Glutamatergic neuron (in vitro differentiated cells): ENCODE results near the gene EPB41. TPM values are rescaled to one million over a fixed set of nuclear protein-coding genes. Genes with fewer than 3 reads are reported as not detected.

Source experiments
- DNase-seq: peaks from one replicate; pipeline ENCODE4 v3.0.0; 2022
- H3K27ac Mint-ChIP-seq: one replicate; pipeline ENCODE4 v1.8.0; 2020; ENCODE audit warnings: mild to moderate bottlenecking, mixed read lengths, inconsistent platforms; ENCODE audit not compliant: unreplicated experiment
- H3K27me3 Mint-ChIP-seq: one replicate; pipeline ENCODE4 v1.8.0; 2020; ENCODE audit warnings: mild to moderate bottlenecking, moderate library complexity, mixed read lengths, inconsistent platforms; ENCODE audit not compliant: unreplicated experiment
- H3K36me3 Mint-ChIP-seq: one replicate; pipeline ENCODE4 v1.8.0; 2020; ENCODE audit warnings: mild to moderate bottlenecking, mixed read lengths, inconsistent platforms; ENCODE audit not compliant: unreplicated experiment
- H3K4me1 Mint-ChIP-seq: one replicate; pipeline ENCODE4 v1.8.0; 2020; ENCODE audit warnings: mild to moderate bottlenecking, low read depth, mixed read lengths, inconsistent platforms; ENCODE audit not compliant: unreplicated experiment
- H3K4me3 Mint-ChIP-seq: one replicate; pipeline ENCODE4 v1.8.0; 2020; ENCODE audit warnings: mild to moderate bottlenecking, mixed read lengths, inconsistent platforms; ENCODE audit not compliant: unreplicated experiment
- H3K9me3 Mint-ChIP-seq: one replicate; pipeline ENCODE4 v1.8.0; 2020; ENCODE audit warnings: mild to moderate bottlenecking, moderate library complexity, mixed read lengths, inconsistent platforms; ENCODE audit not compliant: unreplicated experiment
- total RNA-seq: library from RNA; stranded (reverse); fragmentation: NEBNext Ultra II Directional; extraction: Animal tissue kit (Norgen Biotek cat#: 25700); gene quantifications from one replicate; pipeline ENCODE4 v1.2.1, GENCODE V29; 2021; ENCODE audit not compliant: unreplicated experiment
- TF ChIP-seq, protein P1 (sequence below): fragments of 200-600 bp; sonication (generic); IDR thresholded peaks from one replicate; pipeline ENCODE4 v1.5.0; 2021; ENCODE audit not compliant: partially characterized antibody, unreplicated experiment

Gene EPB41
- total RNA-seq, 1 donor from 2014 or later = 213 TPM

DNA sequence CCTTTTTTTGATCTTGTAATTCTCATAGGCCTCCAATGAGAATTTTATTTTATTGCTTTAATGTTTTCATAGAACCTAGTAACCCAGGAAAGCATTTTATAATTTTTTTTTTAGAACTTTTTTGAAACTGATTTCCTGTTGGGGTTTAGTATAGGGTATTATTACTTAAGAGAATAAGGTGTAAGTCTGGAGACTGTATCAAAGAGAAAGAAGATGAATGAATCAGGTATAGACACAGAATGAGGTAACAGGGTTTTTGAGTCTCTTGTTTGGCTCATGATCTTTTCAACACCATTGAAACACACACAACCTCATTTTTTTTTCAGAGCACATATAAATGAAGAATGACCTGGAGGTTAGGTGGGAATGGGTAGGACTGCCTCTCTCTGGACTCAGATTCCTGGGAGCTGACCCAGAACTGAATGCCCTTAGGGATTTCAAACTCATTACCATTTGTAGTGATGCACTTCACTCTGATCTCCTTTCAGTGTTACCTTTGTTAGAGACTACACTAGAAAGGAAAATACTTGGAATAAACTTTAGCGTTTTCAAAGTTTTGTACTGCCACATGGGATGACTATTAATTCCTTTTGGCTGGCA, 51.0 kb downstream of the EPB41 start:
- TF ChIP-seq, protein P1, sequence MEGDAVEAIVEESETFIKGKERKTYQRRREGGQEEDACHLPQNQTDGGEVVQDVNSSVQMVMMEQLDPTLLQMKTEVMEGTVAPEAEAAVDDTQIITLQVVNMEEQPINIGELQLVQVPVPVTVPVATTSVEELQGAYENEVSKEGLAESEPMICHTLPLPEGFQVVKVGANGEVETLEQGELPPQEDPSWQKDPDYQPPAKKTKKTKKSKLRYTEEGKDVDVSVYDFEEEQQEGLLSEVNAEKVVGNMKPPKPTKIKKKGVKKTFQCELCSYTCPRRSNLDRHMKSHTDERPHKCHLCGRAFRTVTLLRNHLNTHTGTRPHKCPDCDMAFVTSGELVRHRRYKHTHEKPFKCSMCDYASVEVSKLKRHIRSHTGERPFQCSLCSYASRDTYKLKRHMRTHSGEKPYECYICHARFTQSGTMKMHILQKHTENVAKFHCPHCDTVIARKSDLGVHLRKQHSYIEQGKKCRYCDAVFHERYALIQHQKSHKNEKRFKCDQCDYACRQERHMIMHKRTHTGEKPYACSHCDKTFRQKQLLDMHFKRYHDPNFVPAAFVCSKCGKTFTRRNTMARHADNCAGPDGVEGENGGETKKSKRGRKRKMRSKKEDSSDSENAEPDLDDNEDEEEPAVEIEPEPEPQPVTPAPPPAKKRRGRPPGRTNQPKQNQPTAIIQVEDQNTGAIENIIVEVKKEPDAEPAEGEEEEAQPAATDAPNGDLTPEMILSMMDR = no peak

DNA sequence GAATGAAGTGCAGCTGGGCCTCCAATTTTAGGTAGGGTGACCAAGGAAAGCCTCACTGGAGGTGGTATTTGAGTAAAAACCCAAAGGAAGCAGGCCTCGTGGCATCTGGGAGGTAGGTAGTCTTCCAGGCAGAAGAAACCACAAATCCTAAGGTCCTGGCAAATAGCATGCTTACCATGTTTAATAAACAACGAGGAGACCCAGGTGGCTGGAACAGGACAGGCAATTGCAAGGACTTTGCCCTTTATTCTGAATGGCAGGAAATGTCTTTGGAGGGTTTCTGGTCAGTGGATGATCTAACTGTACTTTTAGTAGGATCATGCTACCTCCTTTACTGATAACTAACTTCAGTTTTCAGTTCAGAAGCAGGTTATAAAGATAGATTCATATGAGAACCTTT, 52.2 kb downstream of the EPB41 start:
- no peak overlapping the region for H3K4me3 Mint-ChIP-seq
- H3K9me3 Mint-ChIP-seq = no peaks in the 10 kb centered on the region
- no peak overlapping the region for H3K27ac Mint-ChIP-seq
- TF ChIP-seq, protein P1 = no peak
- no peaks in the 10 kb centered on the region for H3K36me3 Mint-ChIP-seq
- no peak for DNase-seq
- H3K27me3 Mint-ChIP-seq = no peaks in the 10 kb centered on the region
- H3K4me1 Mint-ChIP-seq = peaks cover 13% of the 10 kb centered on the region

More for the DNA sequence above, 51.0 kb downstream of the EPB41 start:
- H3K9me3 Mint-ChIP-seq = no peaks in the 10 kb centered on the region
- H3K27me3 Mint-ChIP-seq = no peaks in the 10 kb centered on the region
- H3K27ac Mint-ChIP-seq = no peak overlapping the region
- no peak overlapping the region for H3K4me3 Mint-ChIP-seq
- no peak for DNase-seq
- no peaks in the 10 kb centered on the region for H3K36me3 Mint-ChIP-seq
- H3K4me1 Mint-ChIP-seq = peaks cover 11% of the 10 kb centered on the region

DNA sequence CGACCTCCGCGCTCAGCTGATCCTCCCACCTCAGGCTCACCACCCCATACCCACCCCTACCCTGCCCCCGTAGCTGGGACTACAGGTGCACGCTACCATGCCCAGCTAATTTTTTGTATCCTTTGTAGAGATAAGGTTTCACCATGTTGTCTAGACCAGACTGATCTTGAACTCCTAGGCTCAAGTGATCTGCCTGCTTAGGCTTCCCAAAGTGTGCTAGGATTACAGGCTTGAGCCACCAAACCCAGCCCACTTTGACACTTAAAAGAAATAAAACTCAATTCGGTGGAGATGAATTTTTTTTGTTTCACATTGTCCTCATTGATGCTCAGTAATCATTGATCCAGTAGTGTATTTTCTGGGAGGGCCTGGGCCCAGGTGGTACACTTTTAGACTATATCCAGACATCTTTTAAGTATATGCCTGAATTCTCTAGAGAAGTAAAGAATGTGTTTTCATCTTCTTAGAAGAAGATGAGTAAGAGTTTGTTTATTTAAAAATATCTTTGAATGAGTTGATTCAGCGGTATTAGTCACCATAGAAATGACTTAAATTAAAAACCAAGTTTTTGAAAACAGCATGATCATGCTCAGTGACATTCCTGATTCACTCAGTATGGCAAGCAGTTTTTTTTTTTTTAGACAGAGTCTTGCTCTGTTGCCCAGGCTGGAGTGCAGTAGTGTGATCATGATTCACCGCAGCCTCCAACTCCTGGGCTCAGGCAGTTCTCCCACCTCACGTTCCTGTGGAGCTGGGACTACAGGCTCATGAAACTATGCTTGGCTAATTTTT, 57.8 kb downstream of the EPB41 start:
- peaks cover 2% of the 10 kb centered on the region for H3K9me3 Mint-ChIP-seq
- no peaks in the 10 kb centered on the region for H3K27me3 Mint-ChIP-seq
- no peaks in the 10 kb centered on the region for H3K36me3 Mint-ChIP-seq
- TF ChIP-seq, protein P1 = no peak
- H3K4me1 Mint-ChIP-seq = peaks cover 23% of the 10 kb centered on the region
- no peak for DNase-seq
- no peak overlapping the region for H3K27ac Mint-ChIP-seq
- no peak overlapping the region for H3K4me3 Mint-ChIP-seq

- Mint-ChIP-seq H3K4me1 (peaks cover 25% of the 10 kb centered on the region), H3K27ac (no peak overlapping the region), H3K27me3 (no peaks in the 10 kb centered on the region), H3K4me3 (no peak overlapping the region), H3K9me3 (peaks cover 2% of the 10 kb centered on the region), H3K36me3 (no peaks in the 10 kb centered on the region)
- TF ChIP-seq, protein P1 = no peak
- DNase-seq = no peak
Observed at GRCh38 chr1:28973596-28974421, 59.4 kb downstream of the EPB41 start.

DNA sequence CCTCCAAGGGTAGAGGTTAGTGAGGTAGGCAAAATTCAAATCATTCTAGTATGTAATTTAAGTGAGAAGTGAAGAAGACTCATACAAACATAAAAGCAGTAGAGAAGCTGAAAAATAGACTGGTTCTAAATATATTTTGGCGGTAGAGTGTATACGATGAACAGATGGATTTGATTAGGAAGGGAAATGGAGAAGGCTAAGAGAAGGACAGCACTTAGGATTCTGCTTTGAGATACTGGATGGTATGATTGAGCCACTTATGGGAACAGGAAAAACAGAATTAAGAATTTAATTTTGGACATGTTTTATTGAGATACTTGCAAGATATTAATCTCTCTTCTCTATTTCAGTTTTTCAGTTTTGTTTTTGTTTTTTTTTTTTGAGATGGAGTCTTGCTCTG, 60.1 kb downstream of the EPB41 start:
- no peak for DNase-seq
- no peaks in the 10 kb centered on the region for H3K36me3 Mint-ChIP-seq
- peaks cover 2% of the 10 kb centered on the region for H3K9me3 Mint-ChIP-seq
- H3K4me3 Mint-ChIP-seq = no peak overlapping the region
- peaks cover 25% of the 10 kb centered on the region for H3K4me1 Mint-ChIP-seq
- no peaks in the 10 kb centered on the region for H3K27me3 Mint-ChIP-seq
- TF ChIP-seq, protein P1 = no peak
- no peak overlapping the region for H3K27ac Mint-ChIP-seq
